Right lobe of liver (tissue), 6 donors: ENCODE data around the gene KMT2C. TPM values are rescaled to one million over a fixed set of nuclear protein-coding genes. Genes with fewer than 3 reads are reported as not detected.
"Not testable (repeated sequence)": the region's sequence is repeated elsewhere in the genome, so short reads cannot be mapped to it uniquely, and the experiment has no call there.

Experiments used
- ATAC-seq, 4 donors: fragments of 200-7000 bp; cut with Tn5 transposase; one replicate each; pipeline ENCODE4 v1.9.1; 2020; ENCODE audit warnings: mild to moderate bottlenecking in 4 of 4, moderate library complexity in 4 of 4
- DNase-seq, 3 donors: peaks; one replicate each; pipeline ENCODE4 v3.0.0-alpha.2; 2020
- H3K27ac ChIP-seq, 3 donors: fragments of 200-600 bp; one replicate each; pipeline ENCODE4 v1.8.0; 2022
- H3K27me3 ChIP-seq, 2 donors: fragments of 200-600 bp; one replicate each; pipeline ENCODE4 v1.8.0; 2022
- H3K36me3 ChIP-seq, 4 donors: fragments of 200-600 bp; sonication (generic) in 1 of 4; one replicate each; pipeline versions ENCODE4 v1.5.1 to v1.8.0; 2017 to 2022; ENCODE audit warnings: control low read depth in 1 of 4
- H3K4me1 ChIP-seq, 4 donors: fragments of 200-600 bp; sonication (generic) in 1 of 4; one replicate each; pipeline versions ENCODE4 v1.5.1 to v1.8.0; 2017 to 2022; ENCODE audit warnings: control low read depth in 1 of 4
- H3K4me3 ChIP-seq, 3 donors: fragments of 200-600 bp; one replicate each; pipeline ENCODE4 v1.8.0; 2022
- H3K9me3 ChIP-seq, 4 donors: fragments of 200-600 bp; sonication (generic) in 1 of 4; one replicate each; pipeline versions ENCODE4 v1.5.1 to v1.8.0; 2017 to 2022; ENCODE audit warnings: control low read depth in 1 of 4
- CTCF ChIP-seq, 4 donors: fragments of 200-600 bp in 3 of 4; fragments of 450-650 bp in 1 of 4; IDR thresholded peaks; one replicate each; pipeline versions ENCODE4 v1.5.1 to v1.8.0; 2016 to 2022; ENCODE audit warnings: antibody characterized with exemption in 4 of 4, mild to moderate bottlenecking in 2 of 4
- POLR2A ChIP-seq: fragments of 450-650 bp; IDR thresholded peaks from one replicate; pipeline ENCODE4 v1.6.1; 2017; ENCODE audit warnings: antibody characterized with exemption, mild to moderate bottlenecking
- WGBS: methylation state at CpG from one replicate; pipeline ENCODE4 v1.1.6; 2018; ENCODE audit warnings: low coverage, low lambda C conversion rate; ENCODE audit not compliant: insufficient coverage; ENCODE audit errors: missing lambda C conversion rate; 5-methylcytosine and 5-hydroxymethylcytosine counted together
- intact Hi-C, 2 donors: fragments of 100-400 bp; cut with DNase I; formaldehyde crosslinking; loops; one replicate each; pipeline versions ENCODE4 v1.11.2 to v1.14.1; 2022
- total RNA-seq, 6 experiments: library from RNA; depleted of rRNA in 2 of 6; stranded (reverse); fragments of >200 nt in 2 of 6; fragmentation: NEBNext Ultra II Directional in 3 of 6; extraction: Animal tissue kit (Norgen Biotek cat#: 25700) in 3 of 6; gene quantifications; one replicate each; pipeline versions ENCODE4 v1.1.0 to v1.2.4, GENCODE V29; 2016 to 2023
- donor health status: DM: no; HTN: yes; CAD: no.
- donor health status: DM: no; HTN: no; CAD: no.
- donor health status: DM: no; HTN: no; CAD: no.
- donor health status: DM: no; HTN: yes; CAD: no.
- donor health status: DM: no; HTN: yes; CAD: no.

Gene KMT2C
- total RNA-seq, 6 experiments from 2014 or later, result 20.6 to 32.0 (median 29.9) TPM

GRCh38 chr7:152362128-152362926 lies 73.5 kb downstream of the KMT2C start:
- TF ChIP-seq POLR2A, result no peak
- TF ChIP-seq CTCF (IDR thresholded peaks at IDR 0.05), result no peak
- intact Hi-C loops, result no loop called here
- no peak for DNase-seq
- WGBS, result 59% methylated on average over 6 of the region's 6 CpGs
- no peaks in the 10 kb centered on the region for H3K27me3 ChIP-seq
- no peak overlapping the region for H3K4me3 ChIP-seq
- H3K36me3 ChIP-seq, result no peaks in the 10 kb centered on the region
- H3K27ac ChIP-seq, result no peak overlapping the region
- ATAC-seq, result peak; percentile 48 to 74 (median 62)
- peaks cover 0 to 10% (median 4%) of the 10 kb centered on the region in 4 donors for H3K4me1 ChIP-seq
- no peaks in the 10 kb centered on the region for H3K9me3 ChIP-seq

GRCh38 chr7:152355474-152356057 lies 80.2 kb downstream of the KMT2C start:
- Histone ChIP-seq H3K9me3 (no peaks in the 10 kb centered on the region), H3K27me3 (no peaks in the 10 kb centered on the region), H3K27ac (no peak overlapping the region), H3K4me1 (no peaks in the 10 kb centered on the region), H3K36me3 (no peaks in the 10 kb centered on the region), H3K4me3 (no peak overlapping the region)
- intact Hi-C loops, result no loop called here
- TF ChIP-seq CTCF (IDR thresholded peaks at IDR 0.05) (no peak), POLR2A (no peak)
- ATAC-seq (no peak), DNase-seq (no peak)
- 100% methylated on average over 2 of the region's 2 CpGs for WGBS

GRCh38 chr7:152354061-152354460 lies 81.7 kb downstream of the KMT2C start:
- H3K36me3 ChIP-seq, result no peaks in the 10 kb centered on the region
- 73% methylated on average over 1 of the region's 1 CpG for WGBS
- no peak overlapping the region for H3K27ac ChIP-seq
- H3K4me3 ChIP-seq, result no peak overlapping the region
- no peaks in the 10 kb centered on the region for H3K9me3 ChIP-seq
- ATAC-seq (no peak), DNase-seq (no peak)
- TF ChIP-seq POLR2A (no peak), CTCF (IDR thresholded peaks at IDR 0.05) (no peak)
- no peaks in the 10 kb centered on the region for H3K4me1 ChIP-seq
- no peaks in the 10 kb centered on the region for H3K27me3 ChIP-seq
- intact Hi-C loops, result no loop called here

DNA sequence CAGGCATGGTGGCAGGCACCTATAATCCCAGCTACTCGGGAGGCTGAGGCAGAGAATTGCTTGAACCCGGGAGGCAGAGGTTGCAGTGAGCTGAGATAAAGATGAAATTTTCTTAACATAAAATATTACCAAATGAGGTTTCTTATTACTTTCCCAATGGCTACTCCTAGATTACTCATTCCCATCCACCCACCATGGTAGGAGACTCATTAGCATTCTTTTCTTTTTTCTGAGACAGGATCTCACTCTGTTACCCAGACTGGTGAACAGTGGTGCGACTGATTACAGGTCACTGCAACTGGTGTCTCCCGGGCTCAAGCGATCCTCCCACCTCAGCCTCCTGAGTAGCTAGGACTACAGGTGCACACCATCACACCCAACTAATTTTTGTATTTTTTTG lies 82.5 kb downstream of the KMT2C start:
- H3K36me3 ChIP-seq, H3K27ac ChIP-seq, DNase-seq, ATAC-seq, H3K4me1 ChIP-seq, H3K4me3 ChIP-seq, intact Hi-C loops, H3K27me3 ChIP-seq, H3K9me3 ChIP-seq: not testable (repeated sequence)
- WGBS, result 98% methylated on average over 5 of the region's 5 CpGs

GRCh38 chr7:152351747-152352146 lies 84.1 kb downstream of the KMT2C start:
- not testable (repeated sequence) for ATAC-seq, H3K4me3 ChIP-seq
- WGBS, result 72% methylated on average over 5 of the region's 5 CpGs

More at GRCh38 chr7:152351747-152352146, 84.1 kb downstream of the KMT2C start:
- DNase-seq, H3K36me3 ChIP-seq, intact Hi-C loops, H3K27ac ChIP-seq, H3K4me1 ChIP-seq, H3K27me3 ChIP-seq, H3K9me3 ChIP-seq: not testable (repeated sequence)
